ENCODE measurements around the gene DIPK1B.
"Not testable (repeated sequence)": the region's sequence is repeated elsewhere in the genome, so short reads cannot be mapped to it uniquely, and the experiment has no call there.

The DIPK1B gene

GRCh38 chr9:136754059-136754572 is 41.7 kb downstream of the DIPK1B start:
- no peak for DNase-seq (ENCODE audit: low spot score)

DNA sequence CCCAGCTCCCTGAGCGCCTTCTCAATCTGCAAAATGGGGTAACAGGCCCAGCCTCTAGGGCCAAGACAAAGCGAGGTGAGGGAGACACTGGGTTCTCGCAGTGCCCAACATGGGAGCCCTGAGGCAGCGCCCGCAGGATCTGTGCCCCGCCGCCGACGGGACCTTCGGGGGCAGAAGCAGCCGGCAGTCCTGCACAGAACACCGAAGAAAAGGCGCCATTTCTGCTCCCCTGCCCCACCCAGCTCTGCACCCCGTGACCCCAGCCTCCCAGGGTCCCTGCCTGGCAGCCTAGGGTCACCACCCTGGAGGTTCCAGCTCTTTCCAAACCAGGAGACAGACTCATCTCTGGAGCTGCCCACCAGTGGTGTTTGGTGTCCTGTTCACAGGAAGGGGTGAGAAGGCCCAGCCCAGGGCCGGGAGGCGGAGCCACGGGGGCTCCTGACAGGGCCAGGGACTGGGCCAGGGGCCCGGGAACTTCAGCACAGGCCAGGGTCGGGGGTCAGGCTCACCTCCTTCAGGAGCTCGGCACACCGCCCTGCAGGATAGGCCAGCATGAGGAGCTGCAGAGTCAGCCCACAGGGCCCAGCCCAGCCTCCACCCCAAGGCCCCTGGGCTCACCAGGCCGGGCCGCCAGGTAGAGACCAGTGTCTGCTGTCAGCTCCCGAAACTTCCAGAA is 42.4 kb downstream of the DIPK1B start:
- no peak for DNase-seq (ENCODE audit: low spot score)

- not testable (repeated sequence) for DNase-seq (ENCODE audit: low spot score)
These were observed 43.1 kb downstream of the DIPK1B start for GRCh38 chr9:136755302-136756133.

- no peak for DNase-seq (ENCODE audit: low spot score)
These were observed 43.7 kb downstream of the DIPK1B start for GRCh38 chr9:136756134-136756438.

- no peak for DNase-seq (ENCODE audit: low spot score)
These were observed 44.5 kb downstream of the DIPK1B start for GRCh38 chr9:136756836-136757235.

- DNase-seq (ENCODE audit: low spot score) = no peak
These were observed 45.0 kb downstream of the DIPK1B start for GRCh38 chr9:136757328-136757727.

- DNase-seq (ENCODE audit: low spot score) = no peak
These were observed 45.4 kb downstream of the DIPK1B start for GRCh38 chr9:136757751-136758140.

GRCh38 chr9:136759001-136759400 is 46.6 kb downstream of the DIPK1B start:
- DNase-seq (ENCODE audit: low spot score) = no peak

GRCh38 chr9:136759436-136760325 is 47.3 kb downstream of the DIPK1B start:
- no peak for DNase-seq (ENCODE audit: low spot score)

GRCh38 chr9:136760424-136760823 is 48.1 kb downstream of the DIPK1B start:
- no peak for DNase-seq (ENCODE audit: low spot score)

DNA sequence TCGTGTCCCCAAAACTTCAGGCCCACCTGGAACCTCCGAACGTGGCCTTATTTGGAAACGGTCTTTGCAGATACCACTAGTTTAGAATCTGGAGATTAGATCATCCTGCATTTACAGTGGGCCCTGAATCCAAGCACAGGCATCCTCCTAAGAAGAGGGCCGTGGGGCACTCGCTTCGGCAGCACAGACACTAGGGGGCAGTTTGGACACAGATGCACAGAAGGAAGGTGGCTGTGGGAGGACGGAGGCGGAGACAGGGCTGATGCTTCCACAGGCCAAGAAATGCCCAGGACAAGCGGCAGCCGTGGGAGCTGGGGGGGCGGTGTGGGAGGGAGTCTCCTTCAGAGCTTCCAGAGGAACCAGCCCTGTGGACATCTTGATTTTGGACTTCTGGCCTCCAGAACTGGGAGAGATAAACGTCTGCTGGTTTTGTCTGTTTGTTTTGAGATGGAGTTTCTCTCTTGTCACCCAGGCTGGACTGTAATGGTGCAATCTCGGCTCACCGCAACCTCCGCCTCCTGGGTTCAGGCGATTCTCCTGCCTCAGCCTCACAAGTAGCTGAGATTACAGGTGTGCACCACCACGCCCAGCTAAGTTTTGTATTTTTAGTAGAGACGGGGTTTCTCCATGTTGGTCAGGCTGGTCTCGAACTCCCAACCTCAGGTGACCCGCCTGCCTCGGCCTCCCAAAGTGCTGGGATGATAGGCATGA is 48.6 kb downstream of the DIPK1B start:
- DNase-seq (ENCODE audit: low spot score) = not testable (repeated sequence)

GRCh38 chr9:136761545-136761981 is 49.2 kb downstream of the DIPK1B start:
- DNase-seq (ENCODE audit: low spot score) = no peak

DNA sequence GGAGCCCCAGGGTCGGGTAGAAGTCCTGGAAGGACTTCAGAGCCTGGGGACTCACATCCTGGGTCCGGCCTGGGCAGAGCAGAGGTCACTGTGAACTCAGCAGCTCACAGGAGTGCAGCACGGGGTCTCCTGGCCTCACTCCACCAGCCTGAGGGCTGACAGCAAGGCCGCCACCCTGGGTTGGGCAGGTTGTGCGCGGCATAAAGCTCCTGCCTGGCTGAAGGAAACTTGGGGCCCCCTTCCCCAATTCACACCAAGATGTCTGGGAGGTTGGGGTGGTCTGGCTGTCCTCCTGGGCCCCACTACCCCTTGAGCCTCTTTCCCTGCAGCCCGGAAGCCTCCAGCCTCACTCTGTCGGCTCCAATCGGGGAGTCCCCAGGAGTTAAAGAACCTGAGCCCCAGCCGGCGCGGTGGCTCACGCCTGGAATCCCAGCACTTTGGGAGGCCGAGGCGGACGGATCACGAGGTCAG is 49.9 kb downstream of the DIPK1B start:
- DNase-seq (ENCODE audit: low spot score) = no peak

- DNase-seq (ENCODE audit: low spot score) = peak; percentile 31
These were observed 50.7 kb downstream of the DIPK1B start for GRCh38 chr9:136762915-136763648.

- no peak for DNase-seq (ENCODE audit: low spot score)
These were observed 51.3 kb downstream of the DIPK1B start for GRCh38 chr9:136763649-136764035.

GRCh38 chr9:136764301-136764891 is 52.0 kb downstream of the DIPK1B start, which contains the start of gene LCN15:
LCN15 (minus strand) TSS chr9:136764518; CDS start chr9:136764488, 30 bp downstream.
- no peak for DNase-seq (ENCODE audit: low spot score)

DNA sequence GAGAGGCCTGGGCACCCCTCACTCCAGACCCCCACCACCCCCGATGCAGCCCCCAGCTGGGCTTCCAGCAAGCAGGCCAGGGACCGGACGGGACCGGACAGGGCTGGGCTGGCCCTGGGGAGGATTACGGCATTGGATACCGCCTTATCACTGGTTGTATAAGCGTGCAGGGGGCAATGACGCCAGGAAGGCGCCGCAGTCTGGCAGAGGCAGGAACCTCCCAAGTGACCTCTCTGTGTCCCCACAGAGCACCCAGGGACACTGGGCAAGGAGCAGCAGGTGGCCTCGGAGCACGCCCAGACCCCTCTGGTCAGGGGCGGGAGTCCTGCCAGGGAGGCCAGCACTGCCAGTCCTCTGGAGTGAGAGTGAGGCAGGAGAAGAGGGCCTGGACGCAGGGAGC is 52.7 kb downstream of the DIPK1B start:
- DNase-seq (ENCODE audit: low spot score) = no peak

DNA sequence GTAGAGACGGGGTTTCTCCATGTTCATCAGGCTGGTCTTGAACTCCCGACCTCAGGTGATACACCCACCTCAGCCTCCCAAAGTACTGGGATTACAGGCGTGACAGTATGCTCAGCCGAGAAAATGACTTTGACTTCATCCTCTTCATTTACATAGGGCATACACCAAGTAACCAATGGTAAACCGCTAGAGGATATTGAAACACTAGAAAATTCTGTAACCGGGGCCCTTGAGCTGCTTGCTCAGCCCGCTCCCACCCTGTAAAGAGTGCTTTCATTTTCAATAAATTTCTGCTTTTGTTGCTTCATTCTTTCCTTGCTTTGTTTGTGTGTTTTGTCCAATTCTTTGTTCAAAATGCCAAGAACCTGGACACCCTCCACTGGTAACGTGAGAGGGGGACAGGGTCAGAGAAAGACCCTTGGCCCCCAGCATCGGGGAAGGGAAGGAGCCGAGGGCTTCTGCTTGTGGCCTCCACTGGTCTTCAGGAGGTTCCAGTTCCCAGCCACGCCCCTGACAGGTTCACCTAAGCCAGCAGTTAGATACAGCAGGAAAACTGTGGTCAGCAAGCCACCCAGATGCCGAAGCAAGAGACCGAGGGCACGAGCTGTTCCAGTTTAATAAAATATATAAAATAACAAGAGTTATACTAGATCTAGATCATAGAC is 53.5 kb downstream of the DIPK1B start:
- DNase-seq (ENCODE audit: low spot score) = not testable (repeated sequence)

- peak; percentile 21 for DNase-seq (ENCODE audit: low spot score)
These were observed 54.2 kb downstream of the DIPK1B start for GRCh38 chr9:136766410-136767120.

All from hematopoietic multipotent progenitor cell treated with erythropoietin and hydrocortisone succinate and interleukin-3 and kit ligand, for 15 days (in vitro differentiated cells).